Astrocyte (in vitro differentiated cells and primary cell): ENCODE measurements around the gene DDIT4L.

Experiments used
- EZH2 ChIP-seq: IDR thresholded peaks from 2 replicates; pipeline ENCODE4 v1.6.1; 2012; ENCODE audit warnings: mild to moderate bottlenecking, low read length, inconsistent platforms; ENCODE audit not compliant: insufficient read depth
- TF ChIP-seq, protein P1 (sequence below): IDR thresholded peaks from 2 replicates; pipeline ENCODE4 v1.5.1; 2011; ENCODE audit warnings: low read depth, mild to moderate bottlenecking, inconsistent platforms, low read length, moderate library complexity; ENCODE audit not compliant: insufficient read depth

GRCh38 chr4:100175858-100176257 is 14.4 kb downstream of the DDIT4L start:
- TF ChIP-seq, protein P1, sequence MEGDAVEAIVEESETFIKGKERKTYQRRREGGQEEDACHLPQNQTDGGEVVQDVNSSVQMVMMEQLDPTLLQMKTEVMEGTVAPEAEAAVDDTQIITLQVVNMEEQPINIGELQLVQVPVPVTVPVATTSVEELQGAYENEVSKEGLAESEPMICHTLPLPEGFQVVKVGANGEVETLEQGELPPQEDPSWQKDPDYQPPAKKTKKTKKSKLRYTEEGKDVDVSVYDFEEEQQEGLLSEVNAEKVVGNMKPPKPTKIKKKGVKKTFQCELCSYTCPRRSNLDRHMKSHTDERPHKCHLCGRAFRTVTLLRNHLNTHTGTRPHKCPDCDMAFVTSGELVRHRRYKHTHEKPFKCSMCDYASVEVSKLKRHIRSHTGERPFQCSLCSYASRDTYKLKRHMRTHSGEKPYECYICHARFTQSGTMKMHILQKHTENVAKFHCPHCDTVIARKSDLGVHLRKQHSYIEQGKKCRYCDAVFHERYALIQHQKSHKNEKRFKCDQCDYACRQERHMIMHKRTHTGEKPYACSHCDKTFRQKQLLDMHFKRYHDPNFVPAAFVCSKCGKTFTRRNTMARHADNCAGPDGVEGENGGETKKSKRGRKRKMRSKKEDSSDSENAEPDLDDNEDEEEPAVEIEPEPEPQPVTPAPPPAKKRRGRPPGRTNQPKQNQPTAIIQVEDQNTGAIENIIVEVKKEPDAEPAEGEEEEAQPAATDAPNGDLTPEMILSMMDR: no peak
- no peak for TF ChIP-seq EZH2
